ENCODE data around the gene PRDM1.

Gene PRDM1

GRCh38 chr6:106134906-106135634, 48.9 kb downstream of the PRDM1 start:
- Histone ChIP-seq H3K27ac (ENCODE audit: low read length) (no peak overlapping the region), H3K27me3 (ENCODE audit: control insufficient read depth, insufficient read depth, low read length) (no peaks in the 10 kb centered on the region), H3K9ac (ENCODE audit: low read length) (no peak overlapping the region), H3K36me3 (ENCODE audit: control insufficient read depth, low read depth, low read length) (no peaks in the 10 kb centered on the region), H3K9me3 (ENCODE audit: control insufficient read depth, low read depth, low read length) (no peaks in the 10 kb centered on the region), H3K4me1 (ENCODE audit: control insufficient read depth, low read depth, low read length) (no peaks in the 10 kb centered on the region), H3K4me3 (ENCODE audit: low read length) (no peak overlapping the region)

GRCh38 chr6:106135911-106136571, 49.9 kb downstream of the PRDM1 start:
- Histone ChIP-seq H3K9ac (ENCODE audit: low read length) (no peak overlapping the region), H3K4me3 (ENCODE audit: low read length) (no peak overlapping the region), H3K36me3 (ENCODE audit: control insufficient read depth, low read depth, low read length) (no peaks in the 10 kb centered on the region), H3K27me3 (ENCODE audit: control insufficient read depth, insufficient read depth, low read length) (no peaks in the 10 kb centered on the region), H3K27ac (ENCODE audit: low read length) (no peak overlapping the region), H3K4me1 (ENCODE audit: control insufficient read depth, low read depth, low read length) (no peaks in the 10 kb centered on the region), H3K9me3 (ENCODE audit: control insufficient read depth, low read depth, low read length) (no peaks in the 10 kb centered on the region)

GRCh38 chr6:106136845-106137244, 50.7 kb downstream of the PRDM1 start:
- Histone ChIP-seq H3K27me3 (ENCODE audit: control insufficient read depth, insufficient read depth, low read length) (no peaks in the 10 kb centered on the region), H3K4me3 (ENCODE audit: low read length) (no peak overlapping the region), H3K36me3 (ENCODE audit: control insufficient read depth, low read depth, low read length) (no peaks in the 10 kb centered on the region), H3K4me1 (ENCODE audit: control insufficient read depth, low read depth, low read length) (no peaks in the 10 kb centered on the region), H3K27ac (ENCODE audit: low read length) (no peak overlapping the region), H3K9me3 (ENCODE audit: control insufficient read depth, low read depth, low read length) (no peaks in the 10 kb centered on the region), H3K9ac (ENCODE audit: low read length) (no peak overlapping the region)

GRCh38 chr6:106138151-106138550, 52.0 kb downstream of the PRDM1 start:
- H3K9ac ChIP-seq (ENCODE audit: low read length), result no peak overlapping the region
- no peaks in the 10 kb centered on the region for H3K9me3 ChIP-seq (ENCODE audit: control insufficient read depth, low read depth, low read length)
- no peaks in the 10 kb centered on the region for H3K27me3 ChIP-seq (ENCODE audit: control insufficient read depth, insufficient read depth, low read length)
- no peaks in the 10 kb centered on the region for H3K36me3 ChIP-seq (ENCODE audit: control insufficient read depth, low read depth, low read length)
- H3K27ac ChIP-seq (ENCODE audit: low read length), result no peak overlapping the region
- no peak overlapping the region for H3K4me3 ChIP-seq (ENCODE audit: low read length)
- H3K4me1 ChIP-seq (ENCODE audit: control insufficient read depth, low read depth, low read length), result no peaks in the 10 kb centered on the region

- Histone ChIP-seq H3K9me3 (ENCODE audit: control insufficient read depth, low read depth, low read length) (no peaks in the 10 kb centered on the region), H3K27me3 (ENCODE audit: control insufficient read depth, insufficient read depth, low read length) (no peaks in the 10 kb centered on the region), H3K36me3 (ENCODE audit: control insufficient read depth, low read depth, low read length) (no peaks in the 10 kb centered on the region), H3K4me1 (ENCODE audit: control insufficient read depth, low read depth, low read length) (peaks cover 7% of the 10 kb centered on the region), H3K27ac (ENCODE audit: low read length) (no peak overlapping the region), H3K4me3 (ENCODE audit: low read length) (no peak overlapping the region), H3K9ac (ENCODE audit: low read length) (no peak overlapping the region)
These were observed 55.5 kb downstream of the PRDM1 start for GRCh38 chr6:106141441-106142237.

- Histone ChIP-seq H3K4me3 (ENCODE audit: low read length) (no peak overlapping the region), H3K4me1 (ENCODE audit: control insufficient read depth, low read depth, low read length) (peaks cover 7% of the 10 kb centered on the region), H3K9me3 (ENCODE audit: control insufficient read depth, low read depth, low read length) (no peaks in the 10 kb centered on the region), H3K27ac (ENCODE audit: low read length) (no peak overlapping the region), H3K36me3 (ENCODE audit: control insufficient read depth, low read depth, low read length) (no peaks in the 10 kb centered on the region), H3K27me3 (ENCODE audit: control insufficient read depth, insufficient read depth, low read length) (no peaks in the 10 kb centered on the region), H3K9ac (ENCODE audit: low read length) (no peak overlapping the region)
These were observed 56.8 kb downstream of the PRDM1 start for GRCh38 chr6:106142876-106143431.

- Histone ChIP-seq H3K27ac (ENCODE audit: low read length) (no peak overlapping the region), H3K9me3 (ENCODE audit: control insufficient read depth, low read depth, low read length) (no peaks in the 10 kb centered on the region), H3K9ac (ENCODE audit: low read length) (no peak overlapping the region), H3K4me1 (ENCODE audit: control insufficient read depth, low read depth, low read length) (peaks cover 7% of the 10 kb centered on the region), H3K27me3 (ENCODE audit: control insufficient read depth, insufficient read depth, low read length) (no peaks in the 10 kb centered on the region), H3K36me3 (ENCODE audit: control insufficient read depth, low read depth, low read length) (no peaks in the 10 kb centered on the region), H3K4me3 (ENCODE audit: low read length) (no peak overlapping the region)
These were observed 57.5 kb downstream of the PRDM1 start for GRCh38 chr6:106143665-106144064.

- no peaks in the 10 kb centered on the region for H3K27me3 ChIP-seq (ENCODE audit: control insufficient read depth, insufficient read depth, low read length)
- peaks cover 7% of the 10 kb centered on the region for H3K4me1 ChIP-seq (ENCODE audit: control insufficient read depth, low read depth, low read length)
- no peak overlapping the region for H3K9ac ChIP-seq (ENCODE audit: low read length)
- no peaks in the 10 kb centered on the region for H3K36me3 ChIP-seq (ENCODE audit: control insufficient read depth, low read depth, low read length)
- H3K27ac ChIP-seq (ENCODE audit: low read length), result no peak overlapping the region
- no peak overlapping the region for H3K4me3 ChIP-seq (ENCODE audit: low read length)
- no peaks in the 10 kb centered on the region for H3K9me3 ChIP-seq (ENCODE audit: control insufficient read depth, low read depth, low read length)
These were observed 59.0 kb downstream of the PRDM1 start for GRCh38 chr6:106145144-106145543.

- Histone ChIP-seq H3K4me3 (ENCODE audit: low read length) (no peak overlapping the region), H3K27ac (ENCODE audit: low read length) (no peak overlapping the region), H3K4me1 (ENCODE audit: control insufficient read depth, low read depth, low read length) (peaks cover 7% of the 10 kb centered on the region), H3K9me3 (ENCODE audit: control insufficient read depth, low read depth, low read length) (no peaks in the 10 kb centered on the region), H3K27me3 (ENCODE audit: control insufficient read depth, insufficient read depth, low read length) (no peaks in the 10 kb centered on the region), H3K9ac (ENCODE audit: low read length) (no peak overlapping the region), H3K36me3 (ENCODE audit: control insufficient read depth, low read depth, low read length) (no peaks in the 10 kb centered on the region)
These were observed 59.6 kb downstream of the PRDM1 start for GRCh38 chr6:106145741-106146227.

- peaks cover 7% of the 10 kb centered on the region for H3K4me1 ChIP-seq (ENCODE audit: control insufficient read depth, low read depth, low read length)
- no peaks in the 10 kb centered on the region for H3K9me3 ChIP-seq (ENCODE audit: control insufficient read depth, low read depth, low read length)
- H3K9ac ChIP-seq (ENCODE audit: low read length), result no peak overlapping the region
- H3K27ac ChIP-seq (ENCODE audit: low read length), result no peak overlapping the region
- H3K27me3 ChIP-seq (ENCODE audit: control insufficient read depth, insufficient read depth, low read length), result no peaks in the 10 kb centered on the region
- no peak overlapping the region for H3K4me3 ChIP-seq (ENCODE audit: low read length)
- no peaks in the 10 kb centered on the region for H3K36me3 ChIP-seq (ENCODE audit: control insufficient read depth, low read depth, low read length)
These were observed 60.8 kb downstream of the PRDM1 start for GRCh38 chr6:106146852-106147351.

- Histone ChIP-seq H3K27ac (ENCODE audit: low read length) (no peak overlapping the region), H3K9ac (ENCODE audit: low read length) (no peak overlapping the region), H3K4me3 (ENCODE audit: low read length) (no peak overlapping the region), H3K4me1 (ENCODE audit: control insufficient read depth, low read depth, low read length) (peaks cover 7% of the 10 kb centered on the region), H3K36me3 (ENCODE audit: control insufficient read depth, low read depth, low read length) (no peaks in the 10 kb centered on the region), H3K9me3 (ENCODE audit: control insufficient read depth, low read depth, low read length) (no peaks in the 10 kb centered on the region), H3K27me3 (ENCODE audit: control insufficient read depth, insufficient read depth, low read length) (no peaks in the 10 kb centered on the region)
These were observed 61.3 kb downstream of the PRDM1 start for GRCh38 chr6:106147476-106147875.

Measured in iPS-18a (cell line).